ENCODE measurements around the gene RGS14.

DNA sequence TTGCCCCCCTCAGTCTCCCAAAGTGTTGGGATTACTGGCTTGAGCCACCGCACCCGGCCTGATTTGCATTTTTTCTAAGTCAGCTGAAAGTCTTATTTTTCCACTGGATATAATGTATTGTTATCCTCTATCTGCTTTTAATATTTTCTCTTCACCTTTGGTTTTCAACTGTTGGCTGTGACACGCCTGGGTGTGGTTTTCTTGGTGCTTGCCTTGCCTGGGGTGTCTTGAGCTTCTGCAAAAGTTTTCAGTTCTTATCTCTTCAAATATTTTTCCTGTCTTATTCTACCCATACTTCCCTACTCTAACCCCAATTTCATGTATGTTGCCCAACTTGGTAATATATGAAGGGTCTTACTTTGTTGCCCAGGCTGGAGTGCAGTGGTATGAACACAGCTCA is 41.7 kb upstream of the RGS14 start:
- TF ChIP-seq, protein P1, sequence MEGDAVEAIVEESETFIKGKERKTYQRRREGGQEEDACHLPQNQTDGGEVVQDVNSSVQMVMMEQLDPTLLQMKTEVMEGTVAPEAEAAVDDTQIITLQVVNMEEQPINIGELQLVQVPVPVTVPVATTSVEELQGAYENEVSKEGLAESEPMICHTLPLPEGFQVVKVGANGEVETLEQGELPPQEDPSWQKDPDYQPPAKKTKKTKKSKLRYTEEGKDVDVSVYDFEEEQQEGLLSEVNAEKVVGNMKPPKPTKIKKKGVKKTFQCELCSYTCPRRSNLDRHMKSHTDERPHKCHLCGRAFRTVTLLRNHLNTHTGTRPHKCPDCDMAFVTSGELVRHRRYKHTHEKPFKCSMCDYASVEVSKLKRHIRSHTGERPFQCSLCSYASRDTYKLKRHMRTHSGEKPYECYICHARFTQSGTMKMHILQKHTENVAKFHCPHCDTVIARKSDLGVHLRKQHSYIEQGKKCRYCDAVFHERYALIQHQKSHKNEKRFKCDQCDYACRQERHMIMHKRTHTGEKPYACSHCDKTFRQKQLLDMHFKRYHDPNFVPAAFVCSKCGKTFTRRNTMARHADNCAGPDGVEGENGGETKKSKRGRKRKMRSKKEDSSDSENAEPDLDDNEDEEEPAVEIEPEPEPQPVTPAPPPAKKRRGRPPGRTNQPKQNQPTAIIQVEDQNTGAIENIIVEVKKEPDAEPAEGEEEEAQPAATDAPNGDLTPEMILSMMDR (IDR thresholded peaks at IDR 0.05), result no peak
- TF ChIP-seq POLR2A (IDR thresholded peaks at IDR 0.05) (no peak), EP300 (IDR thresholded peaks at IDR 0.05) (no peak)
